ENCODE data around the gene RAD51B. TPM values are rescaled to one million over a fixed set of nuclear protein-coding genes. Genes with fewer than 3 reads are reported as not detected.

The RAD51B gene
- total RNA-seq, 1 experiment from 2014 or later, result 16.7 TPM

DNA sequence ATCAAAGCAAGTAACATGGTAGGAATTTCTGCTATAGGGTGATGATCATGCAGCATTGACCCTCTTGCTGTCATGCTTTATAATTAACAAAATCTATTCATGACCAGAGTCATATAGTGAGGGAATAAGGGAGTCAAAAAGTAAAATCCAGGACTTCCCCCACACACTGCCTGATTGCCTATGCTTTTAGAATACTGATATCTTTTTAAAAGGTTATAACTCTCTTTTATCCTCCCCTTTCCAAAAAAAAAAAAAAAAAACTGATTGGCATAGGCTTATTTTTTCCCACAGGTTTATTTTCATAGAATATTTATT is 921.9 kb downstream of the RAD51B start:
- Histone ChIP-seq H3K23me2 (ENCODE audit: insufficient read length, low read depth, low read length, poor library complexity, severe bottlenecking) (no peaks in the 10 kb centered on the region), H4K20me1 (ENCODE audit: control insufficient read depth, insufficient read depth, insufficient read length) (no peaks in the 10 kb centered on the region), H3K56ac (ENCODE audit: insufficient read length, low read depth, low read length) (no peak overlapping the region), H3K23ac (ENCODE audit: insufficient read length, low read depth, low read length) (no peak overlapping the region), H2BK15ac (ENCODE audit: low read depth, low read length) (no peak overlapping the region), H3K14ac (ENCODE audit: insufficient read depth, low read length) (no peak overlapping the region), H4K8ac (replicated peaks; ENCODE audit: insufficient read length, low read depth, low read length) (no peak overlapping the region), H2BK12ac (ENCODE audit: insufficient read length, low read depth, low read length) (no peak overlapping the region), H3K27me3 (ENCODE audit: insufficient read depth, low read length) (no peaks in the 10 kb centered on the region), H3K79me1 (ENCODE audit: insufficient read depth, low read depth, low read length, poor library complexity, severe bottlenecking) (no peaks in the 10 kb centered on the region), H3K9me3 (ENCODE audit: control insufficient read depth, low read depth, low read length) (no peaks in the 10 kb centered on the region), H3K4me1 (ENCODE audit: insufficient read depth, low read length) (no peaks in the 10 kb centered on the region), H4K91ac (ENCODE audit: insufficient read length, low read depth, low read length) (no peak overlapping the region), H3T11ph (ENCODE audit: low read length) (no peak overlapping the region), H3K4me2 (ENCODE audit: insufficient read depth, insufficient read length, low read length) (no peak overlapping the region), H2BK5ac (ENCODE audit: insufficient read length, low read length) (no peak overlapping the region), H2BK120ac (ENCODE audit: low read depth, low read length, poor library complexity, severe bottlenecking) (no peak overlapping the region), H2BK20ac (ENCODE audit: low read depth, low read length, poor library complexity, severe bottlenecking) (no peak overlapping the region), H4K5ac (ENCODE audit: insufficient read length, low read depth, low read length) (no peak overlapping the region), H2AFZ (ENCODE audit: low read length) (no peak overlapping the region), H3K9ac (ENCODE audit: extremely low read depth, insufficient read length, low read length) (no peak overlapping the region), H3K4ac (ENCODE audit: low read depth, low read length) (no peak overlapping the region), H3K18ac (ENCODE audit: insufficient read length, low read depth, low read length) (no peak overlapping the region), H3K27ac (ENCODE audit: insufficient read length, low read depth, low read length) (no peak overlapping the region), H2AK5ac (ENCODE audit: insufficient read length, low read length) (no peak overlapping the region), H3K79me2 (ENCODE audit: insufficient read depth, low read length) (no peaks in the 10 kb centered on the region)
- H3K27ac Mint-ChIP-seq, result no peak overlapping the region
- no peak overlapping the region for H3K4me3 Mint-ChIP-seq
- no peak for DNase-seq
- peaks cover 9% of the 10 kb centered on the region for H3K27me3 Mint-ChIP-seq (ENCODE audit: low read depth)
- H3K9me3 Mint-ChIP-seq, result peaks cover 7 to 12% of the 10 kb centered on the region in 2 experiments; a peak in 4 of 5 replicates
- peaks cover 0 to 14% of the 10 kb centered on the region in 2 experiments; a peak in 3 of 4 replicates for H3K4me1 Mint-ChIP-seq
- peaks cover 0 to 5% (median 0%) of the 10 kb centered on the region in 3 experiments; a peak in 2 of 7 replicates for H3K36me3 Mint-ChIP-seq (ENCODE audit: insufficient read depth in 1 of 3, low read depth in 3 of 3)
- TF ChIP-seq, protein P1, sequence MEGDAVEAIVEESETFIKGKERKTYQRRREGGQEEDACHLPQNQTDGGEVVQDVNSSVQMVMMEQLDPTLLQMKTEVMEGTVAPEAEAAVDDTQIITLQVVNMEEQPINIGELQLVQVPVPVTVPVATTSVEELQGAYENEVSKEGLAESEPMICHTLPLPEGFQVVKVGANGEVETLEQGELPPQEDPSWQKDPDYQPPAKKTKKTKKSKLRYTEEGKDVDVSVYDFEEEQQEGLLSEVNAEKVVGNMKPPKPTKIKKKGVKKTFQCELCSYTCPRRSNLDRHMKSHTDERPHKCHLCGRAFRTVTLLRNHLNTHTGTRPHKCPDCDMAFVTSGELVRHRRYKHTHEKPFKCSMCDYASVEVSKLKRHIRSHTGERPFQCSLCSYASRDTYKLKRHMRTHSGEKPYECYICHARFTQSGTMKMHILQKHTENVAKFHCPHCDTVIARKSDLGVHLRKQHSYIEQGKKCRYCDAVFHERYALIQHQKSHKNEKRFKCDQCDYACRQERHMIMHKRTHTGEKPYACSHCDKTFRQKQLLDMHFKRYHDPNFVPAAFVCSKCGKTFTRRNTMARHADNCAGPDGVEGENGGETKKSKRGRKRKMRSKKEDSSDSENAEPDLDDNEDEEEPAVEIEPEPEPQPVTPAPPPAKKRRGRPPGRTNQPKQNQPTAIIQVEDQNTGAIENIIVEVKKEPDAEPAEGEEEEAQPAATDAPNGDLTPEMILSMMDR (conservative IDR thresholded peaks at IDR 0.05), result no peak
